CD14-positive monocyte (primary cell): ENCODE results near the gene CTBP2. TPM values are rescaled to one million over a fixed set of nuclear protein-coding genes. Genes with fewer than 3 reads are reported as not detected.

ENCODE experiments used
- DNase-seq, 3 donors: peaks; one replicate each; pipeline ENCODE4 v3.0.0-alpha.2; 2011 to 2022
- H2AFZ ChIP-seq: 2 replicates; pipeline ENCODE4 v1.6.0; 2012; ENCODE audit warnings: mild to moderate bottlenecking, low read depth, low read length, inconsistent platforms; ENCODE audit not compliant: insufficient read depth, poor library complexity, severe bottlenecking
- H3K27ac ChIP-seq, 2 donors: 1 replicate in 1 of 2; 2 replicates in 1 of 2; pipeline ENCODE4 v1.5.1; 2012 to 2013; ENCODE audit warnings: low read length in 2 of 2, control low read depth in 1 of 2, inconsistent platforms in 1 of 2, low read depth in 1 of 2, mild to moderate bottlenecking in 1 of 2
- H3K27me3 ChIP-seq, 2 donors: one replicate each; pipeline versions ENCODE4 v1.6.0 to v1.6.1; 2011 to 2013; ENCODE audit warnings: low read length in 2 of 2; ENCODE audit not compliant: control insufficient read depth in 2 of 2, insufficient read depth in 2 of 2
- H3K36me3 ChIP-seq, 2 donors: replicated peaks in 1 of 2; 1 replicate in 1 of 2; 2 replicates in 1 of 2; pipeline versions ENCODE4 v1.5.1 to v1.6.1; 2012 to 2013; ENCODE audit warnings: low read length in 2 of 2, control low read depth in 1 of 2, inconsistent platforms in 1 of 2, mild to moderate bottlenecking in 1 of 2; ENCODE audit not compliant: insufficient read depth in 2 of 2, control insufficient read depth in 1 of 2
- H3K4me1 ChIP-seq, 2 donors: 1 replicate in 1 of 2; 2 replicates in 1 of 2; pipeline versions ENCODE4 v1.5.1 to v1.6.1; 2012 to 2013; ENCODE audit warnings: low read length in 2 of 2, control low read depth in 1 of 2, inconsistent platforms in 1 of 2, mild to moderate bottlenecking in 1 of 2, moderate library complexity in 1 of 2; ENCODE audit not compliant: insufficient read depth in 2 of 2, control insufficient read depth in 1 of 2
- H3K4me2 ChIP-seq: replicated peaks from 2 replicates; pipeline ENCODE3; 2012; ENCODE audit warnings: low read length, moderate library complexity, mild to moderate bottlenecking; ENCODE audit not compliant: poor library complexity, severe bottlenecking; ENCODE audit errors: extremely low read depth
- H3K4me3 ChIP-seq, 3 experiments: fragments of 200-600 bp in 1 of 3; sonication (generic) in 1 of 3; replicated peaks in 1 of 3; 1 replicate in 2 of 3; 2 replicates in 1 of 3; pipeline ENCODE4 v1.5.1; 2011 to 2013; ENCODE audit warnings: low read length in 3 of 3, mild to moderate bottlenecking in 3 of 3, control low read depth in 2 of 3, low read depth in 2 of 3, inconsistent platforms in 1 of 3, moderate library complexity in 1 of 3
- H3K79me2 ChIP-seq: 2 replicates; pipeline ENCODE4 v1.6.0; 2012; ENCODE audit warnings: mild to moderate bottlenecking, control low read depth, inconsistent platforms, low read length, moderate library complexity; ENCODE audit not compliant: insufficient read depth
- H3K9ac ChIP-seq: 2 replicates; pipeline ENCODE4 v1.6.0; 2017; ENCODE audit warnings: low read length, mild to moderate bottlenecking; ENCODE audit not compliant: insufficient read depth, poor library complexity, severe bottlenecking
- H3K9me3 ChIP-seq, 2 donors: replicated peaks in 1 of 2; 1 replicate in 1 of 2; 2 replicates in 1 of 2; pipeline versions ENCODE4 v1.5.1 to v1.6.1; 2012 to 2013; ENCODE audit warnings: low read length in 2 of 2, control low read depth in 1 of 2; ENCODE audit not compliant: control insufficient read depth in 1 of 2, insufficient read depth in 1 of 2
- H4K20me1 ChIP-seq: 2 replicates; pipeline ENCODE4 v1.6.0; 2012; ENCODE audit warnings: mild to moderate bottlenecking, low read length, control low read depth, moderate library complexity; ENCODE audit not compliant: insufficient read depth
- H3K27ac Mint-ChIP-seq, 7 donors: one replicate each; pipeline ENCODE4 v1.8.0; 2020; ENCODE audit warnings: mild to moderate bottlenecking in 7 of 7, mixed read lengths in 7 of 7, moderate library complexity in 6 of 7, inconsistent platforms in 2 of 7
- H3K27me3 Mint-ChIP-seq, 3 donors: one replicate each; pipeline ENCODE4 v1.8.0; 2021 to 2022; ENCODE audit warnings: low read depth in 3 of 3, mild to moderate bottlenecking in 3 of 3, mixed read lengths in 3 of 3, moderate library complexity in 3 of 3, inconsistent platforms in 1 of 3
- H3K36me3 Mint-ChIP-seq, 2 donors: one replicate each; pipeline ENCODE4 v1.8.0; 2020; ENCODE audit warnings: mixed read lengths in 2 of 2, inconsistent platforms in 1 of 2, mild to moderate bottlenecking in 1 of 2
- H3K4me1 Mint-ChIP-seq: one replicate; pipeline ENCODE4 v1.8.0; 2020; ENCODE audit warnings: mild to moderate bottlenecking, mixed read lengths
- H3K4me3 Mint-ChIP-seq, 2 donors: one replicate each; pipeline ENCODE4 v1.8.0; 2020; ENCODE audit warnings: mild to moderate bottlenecking in 2 of 2, mixed read lengths in 2 of 2, moderate library complexity in 1 of 2
- H3K9me3 Mint-ChIP-seq, 7 donors: one replicate each; pipeline ENCODE4 v1.8.0; 2020 to 2022; ENCODE audit warnings: mixed read lengths in 7 of 7, mild to moderate bottlenecking in 6 of 7, moderate library complexity in 6 of 7, inconsistent platforms in 2 of 7
- WGBS: methylation state at CpG from one replicate; pipeline ENCODE4 v1.1.5; 2013; ENCODE audit warnings: missing lambda C conversion rate; ENCODE audit not compliant: insufficient coverage; 5-methylcytosine and 5-hydroxymethylcytosine counted together
- intact Hi-C, 2 donors: fragments of 100-400 bp; cut with micrococcal nuclease; formaldehyde crosslinking; loops; one replicate each; pipeline versions ENCODE4 v1.15.0 to v1.15.1; 2023
- polyA plus RNA-seq, 3 donors: library from polyadenylated mRNA; depleted of rRNA in 1 of 3; unstranded in 2 of 3; stranded (reverse) in 1 of 3; fragments of 300-500 nt in 2 of 3; fragments of >200 nt in 1 of 3; fragmentation: Illumina TruSeq in 2 of 3; gene quantifications; 1 replicate in 2 of 3; 2 replicates in 1 of 3; pipeline ENCODE4 v1.2.3, GENCODE V29; 2012 to 2021
- small RNA-seq: library from RNA; depleted of rRNA; stranded (forward); fragments of <200 nt; gene quantifications from one replicate; pipeline ENCODE3, GENCODE V24; 2012; ENCODE audit warnings: low read depth; ENCODE audit not compliant: insufficient read length
- TF ChIP-seq, protein P1 (sequence below): fragments of 200-600 bp; IDR thresholded peaks from one replicate; pipeline ENCODE4 v1.8.0; 2022; ENCODE audit warnings: antibody characterized with exemption, mild to moderate bottlenecking

CTBP2 gene
- polyA plus RNA-seq, 3 donors = 40.9 to 87.1 (median 41.1) TPM

DNA sequence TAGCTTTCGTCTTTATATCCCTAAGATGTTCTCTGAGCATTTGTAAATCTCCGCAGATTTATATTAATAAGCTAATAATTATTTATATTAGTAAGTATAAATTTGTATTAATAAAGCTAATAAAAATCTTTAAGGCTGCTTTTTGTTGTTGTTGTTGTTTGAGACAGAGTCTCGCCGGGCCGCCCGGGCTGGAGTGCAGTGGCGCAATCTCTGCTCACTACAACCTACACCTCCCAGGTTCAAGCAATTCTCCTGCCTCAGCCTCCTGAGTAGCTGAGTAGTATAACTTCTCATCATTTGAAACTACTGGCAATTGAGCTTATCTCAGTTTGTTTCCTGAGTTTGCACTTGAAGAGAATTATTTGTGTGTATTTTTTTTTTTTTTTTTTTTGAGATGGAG, 223.6 kb downstream of the CTBP2 start:
- TF ChIP-seq, protein P1, sequence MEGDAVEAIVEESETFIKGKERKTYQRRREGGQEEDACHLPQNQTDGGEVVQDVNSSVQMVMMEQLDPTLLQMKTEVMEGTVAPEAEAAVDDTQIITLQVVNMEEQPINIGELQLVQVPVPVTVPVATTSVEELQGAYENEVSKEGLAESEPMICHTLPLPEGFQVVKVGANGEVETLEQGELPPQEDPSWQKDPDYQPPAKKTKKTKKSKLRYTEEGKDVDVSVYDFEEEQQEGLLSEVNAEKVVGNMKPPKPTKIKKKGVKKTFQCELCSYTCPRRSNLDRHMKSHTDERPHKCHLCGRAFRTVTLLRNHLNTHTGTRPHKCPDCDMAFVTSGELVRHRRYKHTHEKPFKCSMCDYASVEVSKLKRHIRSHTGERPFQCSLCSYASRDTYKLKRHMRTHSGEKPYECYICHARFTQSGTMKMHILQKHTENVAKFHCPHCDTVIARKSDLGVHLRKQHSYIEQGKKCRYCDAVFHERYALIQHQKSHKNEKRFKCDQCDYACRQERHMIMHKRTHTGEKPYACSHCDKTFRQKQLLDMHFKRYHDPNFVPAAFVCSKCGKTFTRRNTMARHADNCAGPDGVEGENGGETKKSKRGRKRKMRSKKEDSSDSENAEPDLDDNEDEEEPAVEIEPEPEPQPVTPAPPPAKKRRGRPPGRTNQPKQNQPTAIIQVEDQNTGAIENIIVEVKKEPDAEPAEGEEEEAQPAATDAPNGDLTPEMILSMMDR = no peak
- Histone ChIP-seq H3K27me3 (no peaks in the 10 kb centered on the region), H3K79me2 (peaks cover 100% of the 10 kb centered on the region), H3K27ac (no peak overlapping the region), H3K4me2 (no peak overlapping the region), H3K36me3 (no peaks in the 10 kb centered on the region), H3K4me3 (no peak overlapping the region), H3K4me1 (no peaks in the 10 kb centered on the region), H2AFZ (no peak overlapping the region), H3K9ac (no peak overlapping the region), H3K9me3 (no peaks in the 10 kb centered on the region), H4K20me1 (peaks cover 99% of the 10 kb centered on the region)
- Mint-ChIP-seq H3K36me3 (peaks cover 0 to 1% of the 10 kb centered on the region in 2 donors), H3K4me1 (peaks cover 14% of the 10 kb centered on the region), H3K27ac (no peak overlapping the region), H3K9me3 (peaks cover 0 to under 1% (median 0%) of the 10 kb centered on the region in 7 donors), H3K27me3 (peaks cover 0 to 1% (median 0%) of the 10 kb centered on the region in 3 donors), H3K4me3 (no peak overlapping the region)
- intact Hi-C loops = no loop called here
- WGBS = no CpG with 5 or more reads among the region's 7 CpGs
- DNase-seq = no peak

DNA sequence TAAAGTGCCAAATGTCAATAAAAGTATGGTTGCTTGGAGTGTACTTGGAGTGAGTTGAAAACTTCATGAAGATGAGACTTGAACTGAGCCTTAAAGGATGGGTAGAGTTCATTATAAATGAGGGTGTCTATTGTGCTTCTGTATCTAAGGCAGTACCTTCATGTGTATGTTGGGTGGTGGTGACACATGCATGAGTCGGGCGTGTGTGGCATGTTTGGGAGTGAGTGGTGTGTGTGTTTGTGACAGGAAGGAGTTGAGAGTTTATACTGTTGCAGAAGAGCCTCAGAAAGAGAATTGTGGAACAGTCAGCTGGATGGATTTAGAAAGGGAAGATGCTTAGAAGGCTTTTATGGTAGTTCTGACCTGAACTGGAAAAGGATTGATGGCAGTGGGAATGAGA, 224.4 kb downstream of the CTBP2 start:
- Histone ChIP-seq H3K27ac (peak overlapping the region in 1 of 2 donors; percentile 9), H3K9ac (no peak overlapping the region), H4K20me1 (peaks cover 99% of the 10 kb centered on the region), H3K4me3 (no peak overlapping the region), H3K36me3 (no peaks in the 10 kb centered on the region), H3K79me2 (peaks cover 100% of the 10 kb centered on the region), H3K27me3 (no peaks in the 10 kb centered on the region), H2AFZ (no peak overlapping the region), H3K9me3 (no peaks in the 10 kb centered on the region), H3K4me2 (no peak overlapping the region), H3K4me1 (no peaks in the 10 kb centered on the region)
- peaks cover 14% of the 10 kb centered on the region for H3K4me1 Mint-ChIP-seq
- H3K36me3 Mint-ChIP-seq = peaks cover 0 to 1% of the 10 kb centered on the region in 2 donors
- peaks cover 0 to 7% (median 0%) of the 10 kb centered on the region in 7 donors for H3K9me3 Mint-ChIP-seq
- WGBS = 86% methylated on average over 2 of the region's 2 CpGs
- intact Hi-C loops = no loop called here
- peaks cover 0 to 1% (median 0%) of the 10 kb centered on the region in 3 donors for H3K27me3 Mint-ChIP-seq
- DNase-seq = peak in 1 of 3 donors; percentile 15
- TF ChIP-seq, protein P1 = no peak
- no peak overlapping the region for H3K4me3 Mint-ChIP-seq
- peak overlapping the region in 2 of 7 donors; percentile 12 to 77 for H3K27ac Mint-ChIP-seq

Small RNAs within 50 kb of the gene (small RNA-seq; reads per million reads assigned to genes)
- gene MIR4296 (not detected), gene MRPS21P6 (not detected)

Other genes starting within 250 kb of the CTBP2 start
- 1 to 10 TPM; 2.7 to 5.6 (median 3.1) TPM for gene ZRANB1, start 218.4 kb downstream of the CTBP2 start, polyA plus RNA-seq